NCI-H1092 (cell line): ENCODE measurements around the gene PCTP.

Experiments
- DNase-seq: peaks from one replicate; lab custom pipeline; 2025; lab: John Stamatoyannopoulos, UW

PCTP gene

DNA sequence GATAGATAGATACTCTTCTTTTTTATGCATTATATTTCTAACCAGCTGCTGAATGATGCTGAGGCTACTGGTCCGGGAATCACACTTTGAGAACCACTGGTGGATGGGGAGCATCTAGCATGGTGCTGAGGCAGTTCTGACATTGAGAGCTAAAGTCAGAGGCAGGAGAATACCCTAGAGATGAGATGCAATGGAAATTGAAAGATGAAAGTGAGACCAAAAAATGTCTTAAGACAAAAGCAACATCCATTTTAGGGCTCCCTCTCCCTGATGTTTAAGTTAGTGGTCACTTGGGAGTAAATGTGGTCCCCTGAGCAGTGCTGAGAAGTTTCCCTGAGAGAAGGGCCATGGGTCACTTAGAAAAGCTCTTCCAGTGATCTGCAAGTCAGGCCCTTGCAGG lies 6.8 kb downstream of the PCTP start:
- DNase-seq, result no peak

DNA sequence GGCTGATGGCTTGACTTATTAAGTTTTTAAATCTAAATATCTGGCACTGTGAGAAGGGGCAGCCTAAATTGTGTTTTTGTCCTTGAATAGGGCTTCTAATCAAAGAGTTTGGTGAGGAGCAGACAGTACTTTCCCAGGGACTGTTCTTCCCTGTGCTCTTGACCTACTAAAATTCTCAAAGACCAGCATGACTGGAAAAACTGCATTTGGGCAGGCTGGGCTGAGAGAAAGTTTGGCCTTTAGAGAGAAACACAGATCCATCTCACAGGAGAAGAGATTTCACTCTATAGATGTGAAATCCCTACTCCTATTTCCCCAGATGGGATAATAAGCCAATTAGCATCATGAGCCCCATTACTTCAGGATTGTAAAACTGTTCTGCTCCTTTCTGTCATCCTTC lies 7.3 kb downstream of the PCTP start:
- DNase-seq, result no peak

GRCh38 chr17:55760643-55761355 lies 9.9 kb downstream of the PCTP start:
- DNase-seq, result no peak

- no peak for DNase-seq
These were observed 11.4 kb downstream of the PCTP start for GRCh38 chr17:55762086-55762858.

- no peak for DNase-seq
These were observed 13.0 kb downstream of the PCTP start for GRCh38 chr17:55763856-55764255.

GRCh38 chr17:55764610-55765009 lies 13.8 kb downstream of the PCTP start:
- no peak for DNase-seq

GRCh38 chr17:55765472-55765871 lies 14.6 kb downstream of the PCTP start:
- no peak for DNase-seq

DNA sequence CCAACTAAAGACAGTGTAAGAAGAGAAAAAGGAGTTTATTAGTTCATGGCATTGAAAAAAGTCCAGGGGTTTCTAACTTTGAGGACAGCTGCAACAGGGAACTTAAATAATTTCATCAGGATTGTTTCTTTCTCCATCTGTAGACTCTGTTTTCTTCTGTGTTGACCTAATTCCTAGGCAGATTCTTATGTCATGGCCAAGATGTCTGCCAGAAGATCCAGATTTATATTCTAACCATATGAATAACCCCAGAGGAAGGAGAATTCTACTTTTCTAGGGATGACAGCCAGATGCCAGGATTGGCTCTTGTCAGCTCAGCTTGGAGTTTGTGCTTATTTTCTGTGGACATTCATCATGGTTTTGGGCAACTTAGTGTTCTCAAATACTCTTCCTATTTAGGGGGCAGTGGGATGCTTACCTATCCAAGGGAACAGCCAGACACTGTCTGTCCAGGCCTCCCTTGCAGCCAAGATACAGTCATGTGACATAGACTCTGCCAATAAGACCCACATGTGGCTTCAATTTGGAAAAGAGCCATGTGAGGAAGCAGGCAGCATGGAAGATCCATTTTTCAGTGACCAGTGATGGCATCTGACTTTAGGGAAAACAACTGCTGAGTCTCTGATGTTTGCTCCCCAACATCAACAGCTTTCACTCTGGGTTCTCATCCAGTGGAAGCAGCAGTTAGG lies 18.2 kb downstream of the PCTP start:
- DNase-seq, result no peak

- no peak for DNase-seq
These were observed 18.8 kb downstream of the PCTP start for GRCh38 chr17:55769625-55770000.

DNA sequence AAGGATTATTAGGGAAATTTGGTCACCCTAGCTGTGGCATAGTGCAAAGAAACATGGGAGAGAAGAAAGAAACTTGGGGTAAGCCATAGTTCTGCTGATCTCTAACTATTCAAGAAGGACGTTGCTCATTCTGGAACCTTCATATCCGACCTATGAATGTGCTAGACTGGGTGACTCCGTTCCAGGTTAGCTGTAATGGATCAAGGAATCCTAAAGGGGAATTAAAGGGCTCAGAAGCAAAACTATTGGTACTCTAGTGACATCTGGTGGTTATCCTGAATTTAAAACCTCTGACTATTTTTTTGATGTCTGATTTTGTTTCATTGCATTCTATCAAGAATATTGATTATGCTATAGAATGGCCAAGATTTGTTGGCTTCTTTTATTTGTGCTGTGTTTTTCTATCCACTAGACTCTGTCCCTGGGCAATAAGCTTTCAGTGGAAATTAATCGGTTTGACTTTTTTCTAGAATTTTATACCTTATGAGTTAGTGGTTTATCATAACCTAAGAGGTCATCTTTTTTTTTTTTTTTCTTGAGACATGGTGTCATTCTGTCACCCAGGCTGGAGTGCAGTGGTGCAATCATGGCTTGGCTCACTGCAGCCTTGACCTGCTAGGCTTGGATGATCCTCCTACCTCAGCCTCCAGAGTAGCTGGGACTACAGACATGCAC lies 19.5 kb downstream of the PCTP start:
- DNase-seq, result peak; percentile 28

GRCh38 chr17:55772086-55772485 lies 21.2 kb downstream of the PCTP start:
- no peak for DNase-seq

DNA sequence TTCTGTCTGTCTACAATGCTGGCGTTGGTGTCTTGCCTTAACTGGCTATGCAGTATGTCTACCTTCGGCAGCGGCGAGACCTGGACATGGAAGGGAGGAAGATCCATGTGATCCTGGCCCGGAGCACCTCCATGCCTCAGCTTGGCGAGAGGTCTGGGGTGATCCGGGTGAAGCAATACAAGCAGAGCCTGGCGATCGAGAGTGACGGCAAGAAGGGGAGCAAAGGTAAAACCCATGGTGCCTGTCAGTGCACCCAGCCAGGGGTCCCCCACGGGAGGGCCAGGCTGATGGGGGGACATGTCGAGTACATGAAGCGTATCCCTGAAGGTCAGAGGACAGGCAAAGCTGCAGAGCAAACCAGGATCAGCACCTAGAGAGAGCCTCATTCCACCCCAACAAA lies 22.8 kb downstream of the PCTP start:
- no peak for DNase-seq

GRCh38 chr17:55774846-55775271 lies 24.0 kb downstream of the PCTP start:
- DNase-seq, result peak; percentile 39

GRCh38 chr17:55776271-55776670 lies 25.4 kb downstream of the PCTP start:
- DNase-seq, result no peak

- no peak for DNase-seq
These were observed 26.7 kb downstream of the PCTP start for GRCh38 chr17:55777471-55777971.

DNA sequence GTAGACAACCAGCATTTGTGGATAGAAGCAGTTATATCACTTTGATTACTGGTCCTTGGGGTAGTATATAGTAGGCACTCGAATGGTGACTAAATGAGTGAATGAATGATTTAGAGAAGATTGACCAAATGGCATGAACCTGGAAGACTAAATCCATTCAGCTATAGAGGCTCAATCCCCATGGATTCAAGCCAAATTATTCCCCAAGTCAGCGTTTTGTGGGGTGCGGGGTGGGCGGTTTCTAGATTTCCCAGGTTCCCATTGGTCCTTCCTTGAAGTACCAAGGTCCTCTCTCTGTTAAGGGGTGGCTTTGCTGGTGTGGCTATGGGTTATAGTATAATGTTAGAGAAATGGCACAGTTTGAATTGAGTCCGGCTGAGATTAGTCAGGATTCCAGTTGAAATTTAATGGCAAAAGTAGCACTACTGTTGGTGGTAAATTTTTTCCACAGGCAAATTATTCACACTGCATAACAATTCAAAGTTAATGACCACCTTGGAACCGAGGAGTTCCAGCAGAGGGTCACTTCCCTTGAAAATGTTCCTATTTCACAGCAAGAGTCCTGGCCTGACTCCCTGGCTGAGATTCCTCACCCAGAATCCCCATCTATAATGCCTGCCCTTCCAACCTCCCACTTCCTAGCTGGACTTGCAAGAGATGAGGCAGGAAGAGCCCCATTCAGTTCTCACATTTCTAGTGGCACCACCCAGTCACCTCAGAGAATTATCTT lies 27.7 kb downstream of the PCTP start:
- DNase-seq, result no peak

- DNase-seq, result no peak
These were observed 32.9 kb downstream of the PCTP start for GRCh38 chr17:55783684-55784245.

DNA sequence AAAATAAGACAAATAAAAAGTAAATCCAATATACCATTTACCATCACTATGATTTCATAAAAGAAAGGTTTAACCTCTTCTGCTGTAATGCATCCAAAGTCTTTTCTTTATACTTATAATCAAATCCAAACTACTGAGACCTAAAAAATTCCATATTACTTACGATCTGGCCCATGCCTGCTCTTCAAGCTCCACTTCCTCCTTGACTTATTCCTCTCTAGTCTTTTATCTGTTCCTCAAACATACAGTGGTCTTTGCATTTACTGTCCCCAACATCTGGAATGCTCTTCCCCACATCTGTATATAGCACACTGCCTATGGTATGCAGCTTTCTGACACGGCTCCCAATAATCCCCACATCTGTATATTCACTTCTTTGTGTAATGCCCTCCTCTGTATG lies 33.8 kb downstream of the PCTP start:
- no peak for DNase-seq

- no peak for DNase-seq
These were observed 34.3 kb downstream of the PCTP start for GRCh38 chr17:55785181-55785580.

DNA sequence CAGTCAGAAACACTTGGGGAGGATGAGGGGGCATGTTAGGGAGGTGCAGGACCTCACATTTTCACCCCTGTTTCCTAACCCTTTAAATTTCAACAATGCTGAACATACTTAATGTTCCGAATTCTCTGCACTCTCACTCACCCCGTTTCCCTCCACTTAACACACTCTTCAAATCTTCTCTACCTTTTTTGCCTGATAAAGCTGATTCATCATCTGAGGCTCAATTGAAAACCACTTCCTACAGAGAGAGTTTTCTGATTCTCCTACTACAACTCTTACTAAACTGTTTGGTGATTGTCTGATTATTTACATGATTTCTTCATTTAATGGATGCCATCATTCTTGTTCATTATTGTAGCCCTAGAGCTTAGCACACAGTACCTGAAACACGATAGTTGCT lies 42.4 kb downstream of the PCTP start:
- DNase-seq, result no peak
